ENCODE measurements around the gene IL16. TPM values are rescaled to one million over a fixed set of nuclear protein-coding genes. Genes with fewer than 3 reads are reported as not detected.

The IL16 gene
- total RNA-seq, 2 experiments from 2014 or later = 76.0 to 81.3 TPM

GRCh38 chr15:81362790-81363189, 166.1 kb downstream of the IL16 start:
- Histone ChIP-seq H3K4me3 (ENCODE audit: low read depth, low read length, poor library complexity, severe bottlenecking) (no peak overlapping the region), H3K79me2 (ENCODE audit: insufficient read depth, low read depth, low read length) (no peaks in the 10 kb centered on the region), H3K36me3 (ENCODE audit: insufficient read depth, low read length) (no peaks in the 10 kb centered on the region), H3K9me2 (ENCODE audit: insufficient read depth, low read length) (no peaks in the 10 kb centered on the region; the same call in 1 of the 2 replicates), H3K9me3 (ENCODE audit: low read length) (no peaks in the 10 kb centered on the region), H2AFZ (ENCODE audit: low read length) (no peak overlapping the region), H4K20me1 (ENCODE audit: insufficient read depth, low read length) (no peaks in the 10 kb centered on the region), H3K27ac (ENCODE audit: low read depth, low read length, poor library complexity, severe bottlenecking) (no peak overlapping the region), H3K4me2 (ENCODE audit: low read length) (no peak overlapping the region), H3K4me1 (ENCODE audit: insufficient read depth, low read length, poor library complexity, severe bottlenecking) (no peaks in the 10 kb centered on the region)
- CTCF ChIA-PET (ENCODE audit: unreplicated experiment) = no interaction called here
- intact Hi-C loops (cut with micrococcal nuclease; ENCODE audit: unreplicated experiment) = no loop called here
- DNase-seq (ENCODE audit: low spot score) = no peak
- BruUV-seq (replicated peaks) = no TSS peak
- no peak for TF ChIP-seq CTCF (conservative IDR thresholded peaks at IDR 0.05; ENCODE audit: low read length)
- POLR2A ChIA-PET = interaction anchor here (0.8 kb wide), 1 partner anchor 9 kb away, joined by 4 read pairs; no protein-coding TSS in a partner anchor

GRCh38 chr15:81363276-81363675, 166.6 kb downstream of the IL16 start:
- CTCF ChIA-PET (ENCODE audit: unreplicated experiment) = no interaction called here
- Histone ChIP-seq H3K9me2 (ENCODE audit: insufficient read depth, low read length) (no peaks in the 10 kb centered on the region; the same call in 1 of the 2 replicates), H3K4me2 (ENCODE audit: low read length) (no peak overlapping the region), H3K4me1 (ENCODE audit: insufficient read depth, low read length, poor library complexity, severe bottlenecking) (no peaks in the 10 kb centered on the region), H4K20me1 (ENCODE audit: insufficient read depth, low read length) (no peaks in the 10 kb centered on the region), H2AFZ (ENCODE audit: low read length) (no peak overlapping the region), H3K27ac (ENCODE audit: low read depth, low read length, poor library complexity, severe bottlenecking) (no peak overlapping the region), H3K79me2 (ENCODE audit: insufficient read depth, low read depth, low read length) (no peaks in the 10 kb centered on the region), H3K9me3 (ENCODE audit: low read length) (no peaks in the 10 kb centered on the region), H3K36me3 (ENCODE audit: insufficient read depth, low read length) (no peaks in the 10 kb centered on the region), H3K4me3 (ENCODE audit: low read depth, low read length, poor library complexity, severe bottlenecking) (no peak overlapping the region)
- no peak for DNase-seq (ENCODE audit: low spot score)
- TF ChIP-seq EZH2phosphoT487 (IDR thresholded peaks at IDR 0.05; ENCODE audit: borderline replicate concordance, low read depth, low read length) (no peak), CTCF (conservative IDR thresholded peaks at IDR 0.05; ENCODE audit: low read length) (no peak)
- POLR2A ChIA-PET = no interaction called here
- no TSS peak for BruUV-seq (replicated peaks)
- intact Hi-C loops (cut with micrococcal nuclease; ENCODE audit: unreplicated experiment) = no loop called here

Other genes with a start within 250 kb of the IL16 start
- gene MESD, start 207.1 kb upstream of the IL16 start, total RNA-seq (2014; rRNA removed; shearing (Covaris generic)) = 14.9 and 17.3 TPM in 2 replicates
- 27.7 and 27.9 TPM in 2 replicates for gene MESD, start 207.1 kb upstream of the IL16 start, total RNA-seq (2022)
- 17.0 and 19.9 TPM in 2 replicates for gene TLNRD1, start 196.0 kb upstream of the IL16 start, total RNA-seq (2014; rRNA removed; shearing (Covaris generic))
- gene TLNRD1, start 196.0 kb upstream of the IL16 start, total RNA-seq (2022) = 17.4 and 17.5 TPM in 2 replicates
- gene CFAP161, start 62.6 kb upstream of the IL16 start, total RNA-seq (2014; rRNA removed; shearing (Covaris generic)) = not detected in 2 replicates
- not detected in 2 replicates for gene CFAP161, start 62.6 kb upstream of the IL16 start, total RNA-seq (2022)
- 12.4 and 20.3 TPM in 2 replicates for gene STARD5, start 127.3 kb downstream of the IL16 start, total RNA-seq (2014; rRNA removed; shearing (Covaris generic))
- 6.5 and 8.3 TPM in 2 replicates for gene STARD5, start 127.3 kb downstream of the IL16 start, total RNA-seq (2022)
- gene TMC3, start 177.3 kb downstream of the IL16 start, total RNA-seq (2014; rRNA removed; shearing (Covaris generic)) = not detected in 2 replicates
- gene TMC3, start 177.3 kb downstream of the IL16 start, total RNA-seq (2022) = not detected in 2 replicates

Measured in OCI-LY7 (cell line).